22Rv1 (cell line): Measurements from ENCODE around the gene ZNF654.

Experiments
- ZFX ChIP-seq: fragments of 450-650 bp; IDR thresholded peaks from 2 replicates; pipeline ENCODE4 v1.6.1; 2017; ENCODE audit warnings: antibody characterized with exemption, borderline replicate concordance
- TF ChIP-seq, protein P1 (sequence below): fragments of 450-650 bp; IDR thresholded peaks from 2 replicates; pipeline ENCODE4 v1.5.1; 2017; ENCODE audit warnings: mild to moderate bottlenecking

DNA sequence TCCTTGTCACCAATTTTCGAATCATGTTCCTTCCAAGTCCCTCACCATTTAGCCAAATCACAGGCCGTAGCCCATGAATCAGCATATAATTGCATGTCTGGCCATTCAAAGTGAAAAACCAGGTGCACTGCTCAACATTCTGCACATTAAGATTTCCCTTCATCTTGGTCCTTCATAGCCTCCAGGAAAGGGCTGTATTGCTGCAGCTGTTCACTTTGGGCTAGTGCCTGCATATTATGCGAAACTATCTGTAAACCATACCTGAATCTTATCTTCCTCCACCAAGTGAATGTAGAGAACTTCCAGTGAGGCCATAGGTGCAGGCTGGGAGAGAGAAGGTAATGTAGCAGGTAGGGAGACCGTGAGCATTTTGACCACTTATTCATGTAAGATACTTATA is 18.5 kb upstream of the ZNF654 start:
- TF ChIP-seq, protein P1, sequence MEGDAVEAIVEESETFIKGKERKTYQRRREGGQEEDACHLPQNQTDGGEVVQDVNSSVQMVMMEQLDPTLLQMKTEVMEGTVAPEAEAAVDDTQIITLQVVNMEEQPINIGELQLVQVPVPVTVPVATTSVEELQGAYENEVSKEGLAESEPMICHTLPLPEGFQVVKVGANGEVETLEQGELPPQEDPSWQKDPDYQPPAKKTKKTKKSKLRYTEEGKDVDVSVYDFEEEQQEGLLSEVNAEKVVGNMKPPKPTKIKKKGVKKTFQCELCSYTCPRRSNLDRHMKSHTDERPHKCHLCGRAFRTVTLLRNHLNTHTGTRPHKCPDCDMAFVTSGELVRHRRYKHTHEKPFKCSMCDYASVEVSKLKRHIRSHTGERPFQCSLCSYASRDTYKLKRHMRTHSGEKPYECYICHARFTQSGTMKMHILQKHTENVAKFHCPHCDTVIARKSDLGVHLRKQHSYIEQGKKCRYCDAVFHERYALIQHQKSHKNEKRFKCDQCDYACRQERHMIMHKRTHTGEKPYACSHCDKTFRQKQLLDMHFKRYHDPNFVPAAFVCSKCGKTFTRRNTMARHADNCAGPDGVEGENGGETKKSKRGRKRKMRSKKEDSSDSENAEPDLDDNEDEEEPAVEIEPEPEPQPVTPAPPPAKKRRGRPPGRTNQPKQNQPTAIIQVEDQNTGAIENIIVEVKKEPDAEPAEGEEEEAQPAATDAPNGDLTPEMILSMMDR = no peak
- no peak for TF ChIP-seq ZFX
